CD4-positive, alpha-beta T cell treated with Interleukin-6 at 100 ng/mL for 8 hours (primary cell): ENCODE results near the gene C2CD5.
"Not testable (repeated sequence)": the region's sequence is repeated elsewhere in the genome, so short reads cannot be mapped to it uniquely, and the experiment has no call there.

ENCODE experiments used
- DNase-seq: peaks from one replicate; pipeline ENCODE4 v3.0.0-alpha.2; 2020; ENCODE audit warnings: mixed read lengths, low spot score

The C2CD5 gene

GRCh38 chr12:22477894-22478287 lies 66.5 kb downstream of the C2CD5 start:
- no peak for DNase-seq

- DNase-seq: no peak
Observed at GRCh38 chr12:22477166-22477893, 67.0 kb downstream of the C2CD5 start.

GRCh38 chr12:22476133-22476532 lies 68.2 kb downstream of the C2CD5 start:
- DNase-seq: no peak

- no peak for DNase-seq
Observed at GRCh38 chr12:22474970-22475720, 69.2 kb downstream of the C2CD5 start.

GRCh38 chr12:22473212-22473611 lies 71.1 kb downstream of the C2CD5 start:
- no peak for DNase-seq

GRCh38 chr12:22467190-22467589 lies 77.2 kb downstream of the C2CD5 start:
- no peak for DNase-seq

- DNase-seq: no peak
Observed at GRCh38 chr12:22463306-22463705, 81.0 kb downstream of the C2CD5 start.

- no peak for DNase-seq
Observed at GRCh38 chr12:22461786-22462185, 82.6 kb downstream of the C2CD5 start.

- DNase-seq: peak; percentile 40
Observed at GRCh38 chr12:22459838-22460490, 84.4 kb downstream of the C2CD5 start.

- DNase-seq: no peak
Observed at GRCh38 chr12:22458298-22458937, 85.9 kb downstream of the C2CD5 start.

GRCh38 chr12:22457085-22457484 lies 87.3 kb downstream of the C2CD5 start:
- DNase-seq: no peak

- no peak for DNase-seq
Observed at GRCh38 chr12:22453511-22453910, 90.8 kb downstream of the C2CD5 start.

- no peak for DNase-seq
Observed at GRCh38 chr12:22447223-22447622, 97.1 kb downstream of the C2CD5 start.

- not testable (repeated sequence) for DNase-seq
Observed at GRCh38 chr12:22444317-22444665, 100.1 kb downstream of the C2CD5 start.

- peak; percentile 75 for DNase-seq
Observed at GRCh38 chr12:22443379-22444316, 100.7 kb downstream of the C2CD5 start.

GRCh38 chr12:22437031-22437806 lies 107.1 kb downstream of the C2CD5 start:
- no peak for DNase-seq

GRCh38 chr12:22435583-22435982 lies 108.8 kb downstream of the C2CD5 start:
- no peak for DNase-seq

- no peak for DNase-seq
Observed at GRCh38 chr12:22431693-22432251, 112.6 kb downstream of the C2CD5 start.

GRCh38 chr12:22416801-22417200 lies 127.5 kb downstream of the C2CD5 start:
- DNase-seq: no peak
